ENCODE data around the gene SLIT1.

SLIT1 gene

DNA sequence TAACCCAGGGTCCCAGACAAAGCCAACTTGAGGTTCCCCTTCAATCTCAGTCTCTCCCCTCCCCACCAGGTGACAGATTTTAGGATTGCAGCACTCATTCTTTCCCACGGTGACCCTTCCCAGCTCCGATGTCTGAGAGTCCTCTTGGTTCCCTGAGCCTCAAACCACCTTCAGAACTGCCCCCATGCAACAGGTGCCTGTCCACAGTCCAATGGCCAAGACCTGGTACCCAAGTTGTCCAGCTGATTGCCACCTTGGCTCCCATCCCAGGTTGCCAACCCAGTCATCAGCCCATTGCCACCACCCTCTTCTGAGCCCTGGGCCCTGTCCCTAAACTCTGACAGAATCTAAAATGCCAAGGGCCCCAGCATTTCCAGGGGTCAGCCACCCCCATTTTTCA lies 53.5 kb downstream of the SLIT1 start:
- Histone ChIP-seq H3K9me3 (ENCODE audit: severe bottlenecking) (no peaks in the 10 kb centered on the region), H3K27ac (ENCODE audit: poor library complexity, severe bottlenecking) (no peak overlapping the region), H3K27me3 (ENCODE audit: insufficient read depth, poor library complexity, severe bottlenecking) (no peaks in the 10 kb centered on the region), H3K4me1 (ENCODE audit: insufficient read depth, poor library complexity, severe bottlenecking) (no peaks in the 10 kb centered on the region), H3K36me3 (ENCODE audit: low read depth) (no peaks in the 10 kb centered on the region), H3K4me3 (ENCODE audit: severe bottlenecking) (no peak overlapping the region)
- no peak for DNase-seq (ENCODE audit: low spot score)
- TF ChIP-seq, protein P1, sequence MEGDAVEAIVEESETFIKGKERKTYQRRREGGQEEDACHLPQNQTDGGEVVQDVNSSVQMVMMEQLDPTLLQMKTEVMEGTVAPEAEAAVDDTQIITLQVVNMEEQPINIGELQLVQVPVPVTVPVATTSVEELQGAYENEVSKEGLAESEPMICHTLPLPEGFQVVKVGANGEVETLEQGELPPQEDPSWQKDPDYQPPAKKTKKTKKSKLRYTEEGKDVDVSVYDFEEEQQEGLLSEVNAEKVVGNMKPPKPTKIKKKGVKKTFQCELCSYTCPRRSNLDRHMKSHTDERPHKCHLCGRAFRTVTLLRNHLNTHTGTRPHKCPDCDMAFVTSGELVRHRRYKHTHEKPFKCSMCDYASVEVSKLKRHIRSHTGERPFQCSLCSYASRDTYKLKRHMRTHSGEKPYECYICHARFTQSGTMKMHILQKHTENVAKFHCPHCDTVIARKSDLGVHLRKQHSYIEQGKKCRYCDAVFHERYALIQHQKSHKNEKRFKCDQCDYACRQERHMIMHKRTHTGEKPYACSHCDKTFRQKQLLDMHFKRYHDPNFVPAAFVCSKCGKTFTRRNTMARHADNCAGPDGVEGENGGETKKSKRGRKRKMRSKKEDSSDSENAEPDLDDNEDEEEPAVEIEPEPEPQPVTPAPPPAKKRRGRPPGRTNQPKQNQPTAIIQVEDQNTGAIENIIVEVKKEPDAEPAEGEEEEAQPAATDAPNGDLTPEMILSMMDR (IDR thresholded peaks at IDR 0.05; ENCODE audit: poor library complexity, severe bottlenecking): no peak
- no peak for ATAC-seq (ENCODE audit: low read depth)

DNA sequence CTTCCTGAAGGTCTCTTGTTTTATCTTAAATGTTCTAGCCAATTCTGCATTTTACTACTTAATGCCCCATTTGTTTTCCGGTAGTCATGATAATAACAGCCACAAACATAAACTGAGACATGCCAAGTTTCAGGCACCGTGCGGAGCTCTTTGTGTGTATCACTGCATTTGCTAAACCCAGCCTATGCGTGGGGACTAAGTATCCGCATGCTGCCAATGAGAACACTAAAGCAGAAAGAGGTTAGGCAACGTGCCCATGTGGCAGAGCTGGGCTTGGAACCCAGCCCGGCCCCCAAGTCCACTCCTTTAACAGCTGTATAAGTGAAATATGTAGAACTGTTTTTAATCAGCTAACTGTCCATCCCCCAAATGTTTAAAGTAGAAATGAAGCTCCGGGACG lies 54.1 kb downstream of the SLIT1 start:
- ATAC-seq (ENCODE audit: low read depth) (no peak), DNase-seq (ENCODE audit: low spot score) (no peak)
- Histone ChIP-seq H3K4me1 (ENCODE audit: insufficient read depth, poor library complexity, severe bottlenecking) (no peaks in the 10 kb centered on the region), H3K27me3 (ENCODE audit: insufficient read depth, poor library complexity, severe bottlenecking) (no peaks in the 10 kb centered on the region), H3K36me3 (ENCODE audit: low read depth) (no peaks in the 10 kb centered on the region), H3K4me3 (ENCODE audit: severe bottlenecking) (no peak overlapping the region), H3K27ac (ENCODE audit: poor library complexity, severe bottlenecking) (no peak overlapping the region), H3K9me3 (ENCODE audit: severe bottlenecking) (no peaks in the 10 kb centered on the region)
- TF ChIP-seq, protein P1 (IDR thresholded peaks at IDR 0.05; ENCODE audit: poor library complexity, severe bottlenecking): no peak

DNA sequence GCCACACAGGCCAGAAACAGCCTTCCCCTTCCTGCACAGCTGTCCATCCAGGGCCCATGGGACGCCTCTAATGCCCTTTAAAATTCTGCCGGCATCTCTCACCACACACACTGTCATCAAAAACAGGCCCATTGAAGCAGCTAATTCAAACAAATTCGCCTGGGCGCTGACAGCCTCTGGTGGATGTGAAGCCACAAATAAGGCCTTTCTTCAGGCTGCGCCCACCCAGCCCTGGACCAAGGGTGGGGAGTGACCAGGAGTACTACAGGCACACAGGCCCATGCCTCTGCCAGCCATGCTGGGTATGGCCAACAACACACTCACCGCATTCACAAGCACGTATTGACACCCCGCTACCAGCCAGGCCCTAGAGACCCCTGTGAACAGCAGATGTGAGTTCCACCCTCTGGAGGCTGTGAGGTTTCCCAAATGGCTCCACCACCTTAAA lies 54.6 kb downstream of the SLIT1 start:
- no peaks in the 10 kb centered on the region for H3K36me3 ChIP-seq (ENCODE audit: low read depth)
- DNase-seq (ENCODE audit: low spot score) (no peak), ATAC-seq (ENCODE audit: low read depth) (no peak)
- no peaks in the 10 kb centered on the region for H3K27me3 ChIP-seq (ENCODE audit: insufficient read depth, poor library complexity, severe bottlenecking)
- no peak overlapping the region for H3K4me3 ChIP-seq (ENCODE audit: severe bottlenecking)
- TF ChIP-seq, protein P1 (IDR thresholded peaks at IDR 0.05; ENCODE audit: poor library complexity, severe bottlenecking): no peak
- no peaks in the 10 kb centered on the region for H3K4me1 ChIP-seq (ENCODE audit: insufficient read depth, poor library complexity, severe bottlenecking)
- H3K9me3 ChIP-seq (ENCODE audit: severe bottlenecking): no peaks in the 10 kb centered on the region
- H3K27ac ChIP-seq (ENCODE audit: poor library complexity, severe bottlenecking): no peak overlapping the region

DNA sequence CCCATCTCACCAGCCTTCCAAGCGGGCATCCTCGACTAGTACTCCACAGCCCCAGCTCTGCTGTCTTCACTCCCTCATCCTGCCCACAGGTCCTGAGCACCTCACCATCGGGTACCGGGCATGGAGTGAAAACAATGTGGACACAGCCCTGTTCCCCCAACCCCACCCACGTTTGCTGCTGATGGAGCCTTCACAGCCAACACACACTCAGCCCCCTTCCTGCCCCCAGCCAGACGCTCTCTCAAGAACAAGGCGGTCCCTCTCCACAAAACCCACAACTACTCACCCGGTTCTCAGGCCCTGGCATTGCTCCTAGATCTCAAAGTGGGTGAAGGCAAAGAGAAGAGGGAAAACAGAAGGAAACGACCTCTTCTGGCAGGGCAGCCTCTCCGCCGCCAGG lies 56.1 kb downstream of the SLIT1 start:
- Histone ChIP-seq H3K27ac (ENCODE audit: poor library complexity, severe bottlenecking) (no peak overlapping the region), H3K4me1 (ENCODE audit: insufficient read depth, poor library complexity, severe bottlenecking) (no peaks in the 10 kb centered on the region), H3K27me3 (ENCODE audit: insufficient read depth, poor library complexity, severe bottlenecking) (no peaks in the 10 kb centered on the region), H3K4me3 (ENCODE audit: severe bottlenecking) (no peak overlapping the region), H3K36me3 (ENCODE audit: low read depth) (no peaks in the 10 kb centered on the region), H3K9me3 (ENCODE audit: severe bottlenecking) (no peaks in the 10 kb centered on the region)
- DNase-seq (ENCODE audit: low spot score): no peak
- TF ChIP-seq, protein P1 (IDR thresholded peaks at IDR 0.05; ENCODE audit: poor library complexity, severe bottlenecking): no peak
- ATAC-seq (ENCODE audit: low read depth): no peak

GRCh38 chr10:97128516-97129154 lies 57.1 kb downstream of the SLIT1 start:
- Histone ChIP-seq H3K36me3 (ENCODE audit: low read depth) (no peaks in the 10 kb centered on the region), H3K4me1 (ENCODE audit: insufficient read depth, poor library complexity, severe bottlenecking) (no peaks in the 10 kb centered on the region), H3K4me3 (ENCODE audit: severe bottlenecking) (no peak overlapping the region), H3K9me3 (ENCODE audit: severe bottlenecking) (no peaks in the 10 kb centered on the region), H3K27ac (ENCODE audit: poor library complexity, severe bottlenecking) (no peak overlapping the region), H3K27me3 (ENCODE audit: insufficient read depth, poor library complexity, severe bottlenecking) (no peaks in the 10 kb centered on the region)
- ATAC-seq (ENCODE audit: low read depth): no peak
- DNase-seq (ENCODE audit: low spot score): no peak
- TF ChIP-seq, protein P1 (IDR thresholded peaks at IDR 0.05; ENCODE audit: poor library complexity, severe bottlenecking): no peak

All from RWPE2 (cell line).